Right hindlimb (tissue), 1 donor: Measurements from ENCODE around the gene UCK1.

Experiments used
- DNase-seq: peaks from one replicate; pipeline ENCODE4 v3.0.0-alpha.2; 2018

UCK1 gene

GRCh38 chr9:131475956-131476776, 54.9 kb downstream of the UCK1 start:
- DNase-seq: no peak

- no peak for DNase-seq
Observed at GRCh38 chr9:131475111-131475955, 55.7 kb downstream of the UCK1 start.

GRCh38 chr9:131474711-131475110, 56.4 kb downstream of the UCK1 start:
- no peak for DNase-seq

GRCh38 chr9:131473891-131474290, 57.2 kb downstream of the UCK1 start:
- DNase-seq: no peak
